Jurkat, Clone E6-1 (cell line): Measurements from ENCODE around the gene TIMM50.
"Not testable (repeated sequence)": the region's sequence is repeated elsewhere in the genome, so short reads cannot be mapped to it uniquely, and the experiment has no call there.

Source experiments
- DNase-seq: peaks from one replicate; pipeline ENCODE4 v3.0.0-alpha.2; 2011; ENCODE audit warnings: low read depth, low spot score
- H3K4me3 ChIP-seq: 2 replicates; pipeline ENCODE4 v1.5.1; 2011; ENCODE audit warnings: mild to moderate bottlenecking, low read length, control low read depth, moderate library complexity

Gene TIMM50

DNA sequence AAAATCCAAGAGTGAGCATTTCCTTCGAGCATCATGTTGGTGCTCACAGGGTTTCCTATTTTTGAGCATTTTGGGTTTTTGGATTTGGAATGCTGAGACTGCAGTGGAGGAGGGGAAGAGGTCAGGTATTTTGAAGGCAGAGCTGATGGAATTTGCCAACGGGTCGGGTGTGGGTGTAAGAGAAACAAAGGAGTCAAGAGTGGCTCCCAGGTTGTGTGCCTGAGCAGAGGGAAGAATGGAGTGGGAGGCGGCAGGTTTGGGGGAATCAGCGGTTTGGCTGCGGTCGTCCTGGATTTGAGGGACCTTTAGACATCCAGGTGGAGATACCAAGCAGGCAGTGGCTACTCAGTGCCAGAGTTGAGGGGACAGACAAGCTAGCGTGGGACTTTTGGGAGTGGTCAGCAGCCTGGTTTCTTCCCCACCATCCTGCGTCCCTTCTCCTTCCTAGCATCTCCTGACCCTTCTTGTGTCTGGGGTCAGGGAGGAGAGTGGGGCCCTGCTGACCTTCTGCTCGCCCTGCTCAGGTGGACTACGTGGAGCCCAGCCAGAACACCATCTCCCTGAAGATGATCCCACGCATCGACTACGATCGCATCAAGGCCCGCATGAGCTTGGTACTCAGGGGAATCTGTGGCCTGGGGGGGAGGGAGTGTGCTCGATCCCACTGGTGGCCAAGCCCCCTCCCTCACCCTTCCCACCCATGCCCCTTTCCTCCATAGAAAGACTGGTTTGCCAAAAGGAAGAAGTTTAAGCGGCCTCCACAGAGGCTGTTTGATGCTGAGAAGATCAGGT lies 14.5 kb upstream of the TIMM50 start:
- DNase-seq, result no peak
- no peak overlapping the region for H3K4me3 ChIP-seq

DNA sequence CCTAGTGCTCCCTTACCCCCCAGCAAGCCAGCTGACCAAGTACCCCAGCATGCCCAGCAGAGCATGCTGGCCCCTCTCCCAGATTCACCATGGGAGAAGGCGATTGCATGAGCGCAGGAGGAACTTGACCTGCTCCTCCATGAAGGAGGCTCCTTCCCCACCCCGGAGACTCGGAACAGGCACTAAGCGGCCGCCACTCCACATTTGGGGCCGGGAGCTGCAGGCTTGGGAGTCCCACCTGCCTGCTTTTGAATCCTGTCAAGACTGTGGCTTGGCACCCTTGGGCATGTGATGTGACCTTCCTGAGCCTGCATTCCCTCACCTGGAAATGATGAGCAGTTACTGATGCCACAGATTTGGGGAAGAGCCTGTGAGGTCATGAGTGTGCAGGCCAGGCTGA lies 12.7 kb upstream of the TIMM50 start:
- no peak for DNase-seq
- H3K4me3 ChIP-seq, result no peak overlapping the region

DNA sequence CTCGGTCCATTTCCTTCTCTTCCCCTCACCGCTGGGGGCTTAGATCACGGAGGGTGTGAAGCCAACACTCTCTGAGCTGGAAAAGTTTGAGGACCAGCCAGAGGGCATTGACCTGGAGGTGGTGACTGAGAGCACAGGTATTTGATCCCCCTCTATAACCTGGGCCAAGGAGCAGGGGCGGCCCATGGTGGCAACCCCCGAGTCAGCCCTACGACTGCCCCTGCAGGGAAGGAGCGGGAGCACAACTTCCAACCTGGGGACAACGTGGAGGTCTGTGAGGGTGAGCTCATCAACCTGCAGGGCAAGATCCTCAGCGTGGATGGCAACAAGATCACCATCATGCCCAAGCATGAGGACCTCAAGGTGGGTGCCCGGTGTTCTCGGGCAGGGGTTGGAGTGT lies 11.6 kb upstream of the TIMM50 start:
- no peak overlapping the region for H3K4me3 ChIP-seq
- DNase-seq, result no peak

DNA sequence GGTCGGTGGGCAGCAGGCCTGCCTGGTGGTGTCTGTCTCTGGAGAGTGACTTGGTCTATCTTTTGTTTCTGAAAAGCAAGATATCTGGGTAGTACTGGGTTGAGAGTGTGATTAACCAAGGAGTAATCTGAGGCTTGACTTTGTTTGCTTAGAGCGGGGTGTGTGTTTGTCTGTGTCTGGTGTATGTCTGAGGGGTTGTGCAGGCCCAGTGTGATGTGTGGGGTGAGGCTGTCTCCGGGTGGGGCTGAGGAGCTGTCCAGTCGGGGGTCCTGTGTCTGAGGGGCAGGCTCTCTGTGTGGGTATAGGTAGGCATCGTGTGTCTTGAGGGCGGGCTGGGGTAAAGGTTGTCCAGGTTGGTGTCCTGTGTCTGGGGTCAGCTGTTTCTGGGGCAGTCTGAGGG lies 11.1 kb upstream of the TIMM50 start:
- no peak for DNase-seq
- no peak overlapping the region for H3K4me3 ChIP-seq

DNA sequence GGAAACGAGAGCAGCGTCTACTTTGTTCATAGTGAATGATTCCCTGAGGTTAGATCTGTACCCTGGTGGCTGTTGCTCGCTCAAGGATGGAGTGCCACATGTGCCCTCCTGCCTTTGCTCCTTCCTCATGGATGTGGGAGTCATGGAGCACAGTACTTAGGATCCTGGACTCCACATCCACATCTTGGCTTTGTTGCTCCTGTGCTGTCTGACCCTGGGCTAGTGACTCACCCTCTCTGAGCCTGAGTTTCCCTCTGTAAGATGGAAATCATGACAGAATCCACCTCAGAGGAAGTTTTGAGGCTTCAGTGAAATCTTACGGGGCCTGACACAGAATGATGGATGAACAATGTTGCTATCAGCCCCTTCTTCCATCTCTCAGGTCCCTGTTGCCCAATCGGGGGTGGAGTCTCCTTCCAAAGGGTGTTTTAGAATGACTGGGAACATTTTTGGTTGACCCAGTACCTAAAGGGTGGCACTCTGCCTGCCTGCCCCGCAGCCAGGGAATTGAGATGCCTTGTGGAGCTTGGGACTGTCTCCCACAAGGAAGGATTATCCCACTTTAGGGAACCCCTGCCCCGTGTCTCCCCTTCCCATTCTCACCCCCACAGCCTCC lies 9.8 kb upstream of the TIMM50 start:
- H3K4me3 ChIP-seq, result no peak overlapping the region
- no peak for DNase-seq

DNA sequence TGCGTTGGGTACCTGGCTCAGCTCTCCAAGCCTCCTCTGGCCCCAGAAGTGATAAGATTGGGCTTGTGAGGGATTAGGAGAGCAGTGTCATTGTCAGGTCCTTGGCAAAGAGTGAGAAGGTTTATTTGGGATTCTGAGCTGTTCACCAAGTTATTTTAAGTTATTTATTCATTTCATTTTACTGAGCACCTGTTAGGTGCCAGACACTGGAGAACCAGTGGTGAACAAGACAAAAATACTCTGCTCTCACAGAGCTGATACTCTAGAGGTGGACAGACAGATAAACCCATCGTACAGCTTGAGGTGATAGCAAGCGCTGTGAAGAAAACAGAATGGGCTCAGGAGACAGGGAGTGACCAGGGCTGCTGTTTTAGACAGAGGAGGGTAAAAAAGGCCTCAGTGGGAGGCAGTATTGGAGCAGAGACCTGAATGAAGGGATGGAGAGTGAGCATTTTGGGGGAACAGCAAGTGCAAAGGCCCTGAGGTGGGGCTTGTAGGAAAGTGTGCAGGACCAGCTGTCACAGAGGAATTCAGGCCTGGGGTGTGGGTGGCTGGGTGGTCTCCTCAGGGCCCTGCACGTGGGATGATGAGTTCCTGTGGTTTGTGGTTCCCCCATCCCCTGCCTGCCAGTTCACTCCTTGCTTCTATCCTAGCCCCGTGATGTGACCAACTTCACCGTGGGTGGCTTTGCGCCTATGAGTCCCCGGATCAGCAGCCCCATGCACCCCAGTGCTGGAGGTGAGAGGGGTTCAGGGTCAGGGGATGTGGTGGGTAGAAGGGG lies 8.7 kb upstream of the TIMM50 start:
- no peak for DNase-seq
- no peak overlapping the region for H3K4me3 ChIP-seq

DNA sequence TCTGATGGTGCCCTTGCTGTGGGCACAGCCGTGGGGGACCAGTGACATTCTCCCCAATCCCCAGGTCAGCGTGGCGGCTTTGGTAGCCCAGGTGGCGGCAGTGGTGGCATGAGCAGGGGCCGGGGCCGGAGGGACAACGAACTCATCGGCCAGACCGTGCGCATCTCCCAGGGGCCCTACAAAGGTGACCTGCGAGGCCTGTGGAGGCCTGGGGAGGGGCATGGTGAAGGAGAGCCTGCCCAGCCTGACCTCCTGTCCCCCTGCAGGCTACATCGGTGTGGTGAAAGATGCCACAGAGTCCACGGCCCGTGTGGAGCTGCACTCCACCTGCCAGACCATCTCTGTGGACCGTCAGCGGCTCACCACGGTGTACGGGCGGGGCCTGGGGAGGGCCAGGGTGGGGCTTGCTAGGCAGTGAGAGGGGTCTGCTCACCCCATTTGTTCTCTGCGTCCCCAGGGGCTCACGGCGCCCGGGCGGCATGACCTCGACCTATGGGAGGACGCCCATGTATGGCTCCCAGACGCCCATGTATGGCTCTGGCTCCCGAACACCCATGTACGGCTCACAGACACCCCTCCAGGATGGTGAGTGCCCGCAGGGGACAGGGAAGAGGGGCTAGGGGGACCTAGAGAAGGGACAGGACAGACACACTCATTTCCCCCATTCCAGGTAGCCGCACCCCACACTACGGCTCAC lies 7.7 kb upstream of the TIMM50 start:
- H3K4me3 ChIP-seq, result no peak overlapping the region
- no peak for DNase-seq

DNA sequence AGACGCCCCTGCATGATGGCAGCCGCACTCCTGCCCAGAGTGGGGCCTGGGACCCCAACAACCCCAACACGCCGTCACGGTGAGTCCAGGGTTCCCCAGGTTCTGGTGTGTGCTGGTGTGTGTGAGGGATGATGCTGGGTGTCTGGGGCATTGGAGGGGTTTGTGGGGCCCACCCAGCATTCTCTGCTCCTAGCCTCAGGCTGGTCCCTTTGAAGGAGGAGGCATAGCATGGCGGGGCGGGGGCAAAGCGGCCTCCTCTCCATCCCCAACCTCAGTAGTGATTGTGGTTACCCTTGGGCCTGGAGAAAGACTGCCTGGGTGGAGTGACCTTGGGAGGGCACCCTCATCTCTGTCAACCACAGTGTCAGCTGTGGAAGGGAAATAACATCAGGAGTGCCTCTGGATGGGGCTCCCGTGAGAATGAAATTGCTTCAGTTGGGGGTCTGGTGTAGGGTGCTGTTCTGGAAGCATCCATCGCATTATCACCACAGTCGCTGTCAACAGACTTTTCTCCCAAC lies 7.1 kb upstream of the TIMM50 start:
- no peak for DNase-seq
- no peak overlapping the region for H3K4me3 ChIP-seq

DNA sequence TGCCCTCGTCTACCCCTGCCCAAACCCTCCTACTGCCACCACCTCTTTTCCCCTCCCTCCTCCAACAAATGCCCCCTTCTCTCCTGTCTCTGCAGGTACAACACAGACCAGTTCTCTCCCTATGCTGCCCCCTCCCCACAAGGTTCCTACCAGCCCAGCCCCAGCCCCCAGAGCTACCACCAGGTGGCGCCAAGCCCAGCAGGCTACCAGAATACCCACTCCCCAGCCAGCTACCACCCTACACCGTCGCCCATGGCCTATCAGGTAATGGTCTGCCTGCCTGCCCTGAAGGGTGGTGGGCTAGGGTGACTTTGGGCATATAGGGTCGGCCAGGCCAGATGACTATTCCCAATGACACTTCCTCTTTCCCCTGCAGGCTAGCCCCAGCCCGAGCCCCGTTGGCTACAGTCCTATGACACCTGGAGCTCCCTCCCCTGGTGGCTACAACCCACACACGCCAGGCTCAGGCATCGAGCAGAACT lies 6.5 kb upstream of the TIMM50 start:
- no peak for DNase-seq
- no peak overlapping the region for H3K4me3 ChIP-seq

DNA sequence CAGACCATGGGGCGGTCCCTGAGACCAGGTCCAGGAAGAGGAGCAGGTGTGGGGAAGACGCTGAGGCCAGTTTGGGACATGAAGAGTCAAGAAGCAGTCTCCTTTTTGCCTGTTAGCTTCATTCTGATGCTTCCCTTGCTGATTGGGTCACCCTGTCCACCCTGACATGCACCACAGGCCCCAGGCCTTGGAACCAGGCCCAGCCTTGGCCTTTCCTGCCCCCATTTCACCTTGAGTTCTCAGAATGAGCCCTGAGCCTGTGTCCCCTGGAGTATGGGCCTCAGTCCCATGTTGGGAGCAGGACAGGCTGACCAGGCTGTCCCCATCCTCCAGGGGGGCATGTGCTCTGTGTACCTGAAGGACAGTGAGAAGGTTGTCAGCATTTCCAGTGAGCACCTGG lies 4.9 kb upstream of the TIMM50 start:
- no peak for DNase-seq
- no peak overlapping the region for H3K4me3 ChIP-seq

DNA sequence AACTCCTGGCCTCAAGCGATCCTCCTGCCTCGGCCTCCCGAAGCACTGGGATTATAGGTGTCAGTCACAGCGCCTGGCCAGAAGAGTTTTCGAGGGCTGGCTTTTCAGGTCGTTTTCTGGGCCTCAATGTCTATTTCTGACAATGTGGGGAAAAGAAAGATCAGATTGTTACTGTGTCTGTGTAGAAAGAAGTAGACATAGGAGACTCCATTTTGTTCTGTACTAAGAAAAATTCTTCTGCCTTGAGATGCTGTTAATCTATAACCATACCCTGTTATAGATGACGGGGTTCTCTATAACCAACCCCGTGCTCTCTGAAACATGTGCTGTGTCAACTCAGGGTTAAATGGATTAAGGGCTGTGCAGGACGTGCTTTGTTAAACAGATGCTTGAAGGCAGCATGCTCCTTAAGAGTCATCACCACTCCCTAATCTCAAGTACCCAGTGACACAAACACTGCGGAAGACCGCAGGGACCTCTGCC lies 1.3 kb upstream of the TIMM50 start:
- not testable (repeated sequence) for DNase-seq, H3K4me3 ChIP-seq

DNA sequence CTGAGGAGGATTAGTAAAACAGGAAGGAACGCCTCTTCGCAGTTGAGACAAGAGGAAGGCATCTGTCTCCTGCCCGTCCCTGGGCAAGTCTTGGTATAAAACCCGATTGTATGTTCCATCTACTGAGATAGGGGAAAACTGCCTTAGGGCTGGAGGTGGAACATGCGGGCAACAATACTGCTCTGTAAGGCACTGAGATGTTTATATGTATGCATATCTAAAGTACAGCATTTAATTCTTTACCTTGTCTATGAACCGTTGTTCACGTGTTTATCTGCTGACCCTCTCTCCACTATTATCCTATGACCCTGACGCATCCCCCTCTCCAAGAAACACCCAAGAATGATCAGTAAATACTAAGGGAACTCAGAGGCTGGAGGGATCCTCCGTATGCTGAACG lies 722 bp upstream of the TIMM50 start:
- H3K4me3 ChIP-seq, result peak overlapping the region; percentile 98
- no peak for DNase-seq

DNA sequence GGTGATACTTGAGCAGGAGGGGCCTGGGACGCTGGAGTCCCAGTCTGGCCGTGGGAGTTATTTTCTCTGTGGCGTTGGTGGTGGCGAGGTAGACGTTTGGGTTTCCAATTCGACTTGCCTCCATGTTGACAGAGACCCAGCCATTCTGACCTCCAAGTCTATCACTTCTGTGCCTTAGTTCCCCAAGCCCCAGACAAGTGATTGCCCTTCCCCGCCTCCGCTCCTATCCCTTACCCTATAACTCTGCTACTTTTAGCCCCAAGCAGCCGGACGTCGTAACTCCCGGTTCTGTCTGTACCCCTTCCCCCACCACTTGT lies 549 bp downstream of the TIMM50 start:
- no peak for DNase-seq
- H3K4me3 ChIP-seq, result peak overlapping the region; percentile 98

DNA sequence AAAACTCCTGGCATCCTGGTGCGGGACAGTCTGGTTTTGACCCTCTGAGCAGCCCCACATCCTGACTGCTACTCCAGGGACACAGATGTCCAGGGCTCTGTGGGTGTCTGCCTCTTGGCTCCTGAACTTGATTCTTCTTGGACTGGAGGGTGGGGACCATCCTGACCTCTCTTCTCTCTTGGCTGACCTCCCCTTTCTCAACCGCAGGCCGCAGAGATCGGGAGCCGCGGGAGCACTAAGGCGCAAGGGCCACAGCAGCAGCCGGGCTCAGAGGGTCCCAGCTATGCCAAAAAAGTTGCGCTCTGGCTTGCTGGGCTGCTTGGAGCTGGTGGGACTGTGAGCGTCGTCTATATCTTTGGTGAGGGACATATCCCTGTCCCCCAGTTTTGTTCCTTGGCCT lies 1.0 kb downstream of the TIMM50 start:
- peak overlapping the region; percentile 98 for H3K4me3 ChIP-seq
- no peak for DNase-seq

DNA sequence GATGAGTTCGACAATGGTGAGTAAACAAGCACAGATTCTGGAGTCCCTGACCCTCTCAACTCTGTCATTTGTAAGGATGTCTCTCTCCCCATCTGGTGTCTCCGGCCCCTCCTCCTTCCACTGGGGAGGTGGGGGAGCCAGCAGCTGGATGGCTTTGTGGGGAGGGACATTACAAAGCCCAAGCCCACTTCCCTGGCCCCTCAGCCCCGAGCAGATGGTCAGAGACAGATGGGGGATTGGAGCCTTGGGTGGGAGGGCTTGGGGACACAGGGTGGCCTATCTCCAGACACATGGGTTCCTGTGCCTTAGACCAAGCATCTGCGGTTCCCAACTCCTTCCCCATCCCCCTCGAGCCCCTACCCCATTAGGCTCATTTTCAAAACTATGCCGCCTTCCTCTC lies 2.5 kb downstream of the TIMM50 start:
- DNase-seq, result no peak

DNA sequence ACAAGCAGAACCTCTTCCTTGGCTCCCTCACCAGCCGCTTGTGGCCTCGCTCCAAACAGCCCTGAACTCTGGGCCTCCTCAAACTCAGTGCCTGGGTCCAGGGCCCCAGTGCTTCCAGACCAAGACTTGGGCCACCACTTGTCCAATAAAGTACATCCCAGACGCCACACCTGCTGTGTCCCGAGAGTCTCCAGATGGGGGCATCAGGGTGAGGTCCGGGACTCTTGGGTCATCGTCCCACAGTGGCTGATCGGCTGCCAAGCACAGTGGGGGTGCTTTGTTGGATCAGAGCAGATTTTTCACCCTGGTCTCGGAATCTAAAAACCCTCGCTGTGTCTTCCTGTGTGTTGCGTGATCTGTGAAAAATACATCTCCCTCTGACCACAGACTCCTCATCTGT lies 9.1 kb downstream of the TIMM50 start:
- H3K4me3 ChIP-seq, result no peak overlapping the region
- DNase-seq, result no peak

More for the DNA sequence above, 2.5 kb downstream of the TIMM50 start:
- no peak overlapping the region for H3K4me3 ChIP-seq

DNA sequence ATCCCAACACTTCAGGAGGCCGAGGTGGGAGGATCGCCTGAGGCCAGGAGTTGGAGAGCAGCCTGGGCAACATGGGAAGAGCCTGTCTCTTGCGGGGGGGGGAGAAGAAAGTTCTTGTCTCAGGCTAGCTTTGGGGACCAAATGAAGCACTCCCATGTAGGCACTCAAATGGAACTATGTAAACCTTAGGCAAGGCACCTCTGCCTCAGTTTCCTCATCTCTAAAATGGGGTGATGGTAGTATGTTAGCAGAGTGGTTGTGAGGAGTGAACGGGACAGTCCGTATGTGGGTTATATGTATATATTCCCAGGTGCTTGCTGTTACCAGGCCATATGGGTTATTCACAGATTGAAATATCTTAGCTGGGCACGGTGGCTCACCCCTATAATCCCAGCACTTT lies 11.6 kb downstream of the TIMM50 start:
- H3K4me3 ChIP-seq, result no peak overlapping the region
- no peak for DNase-seq

DNA sequence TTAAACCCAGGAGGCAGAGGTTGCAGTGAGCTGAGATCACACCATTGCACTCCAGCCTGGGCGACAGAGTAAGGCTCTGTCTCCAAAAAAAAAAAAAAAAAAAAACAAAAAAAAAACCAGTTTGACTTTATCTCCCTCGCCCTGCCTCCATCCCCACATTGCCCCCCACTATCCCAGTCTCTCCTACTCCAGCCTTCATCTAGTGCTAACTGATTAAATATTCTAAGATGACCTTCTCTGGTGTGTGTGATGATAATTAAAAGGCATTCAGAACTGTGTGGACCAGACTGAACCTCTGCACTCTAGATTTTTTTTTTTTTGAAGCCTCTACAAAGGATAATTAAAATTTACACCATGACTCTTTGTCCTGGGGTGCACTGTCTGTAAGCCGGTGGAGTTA lies 12.2 kb downstream of the TIMM50 start:
- no peak overlapping the region for H3K4me3 ChIP-seq
- DNase-seq, result no peak

DNA sequence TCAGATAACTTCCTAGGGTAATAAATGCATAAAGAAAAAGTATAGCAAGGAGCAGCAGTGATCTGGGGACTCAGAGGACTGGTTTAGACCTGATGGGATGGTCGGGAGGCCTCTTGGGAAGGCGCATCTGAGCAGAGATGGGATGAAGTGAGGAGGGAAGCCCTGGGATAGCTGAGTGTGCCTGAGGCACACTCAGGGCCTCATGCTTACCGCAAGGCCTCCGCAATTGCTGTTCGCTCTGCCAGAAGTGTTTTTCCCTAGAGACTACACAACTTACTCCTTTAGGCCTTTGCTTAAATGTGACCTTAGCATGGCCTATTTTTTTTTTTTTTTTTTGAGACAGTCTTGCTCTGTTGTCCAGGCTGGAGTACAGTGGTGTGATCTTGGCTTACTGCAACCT lies 14.0 kb downstream of the TIMM50 start:
- no peak overlapping the region for H3K4me3 ChIP-seq
- no peak for DNase-seq
